ENCODE data around the gene NPHS1.
"Not testable (repeated sequence)": the region's sequence is repeated elsewhere in the genome, so short reads cannot be mapped to it uniquely, and the experiment has no call there.

NPHS1 gene

GRCh38 chr19:35852029-35852780 is at the start of gene NPHS1:
Gene NPHS1, minus strand, starts transcription at chr19:35852504. Its CDS starts 667 bp downstream, at chr19:35851837.
- no peak for DNase-seq (ENCODE audit: low spot score)

GRCh38 chr19:35901055-35901644 is 48.8 kb upstream of the NPHS1 start:
- peak; percentile 84 for DNase-seq (ENCODE audit: low spot score)

GRCh38 chr19:35899547-35900214 is 47.4 kb upstream of the NPHS1 start:
- peak; percentile 87 for DNase-seq (ENCODE audit: low spot score)

GRCh38 chr19:35898499-35898809 is 46.1 kb upstream of the NPHS1 start:
- DNase-seq (ENCODE audit: low spot score): no peak

- DNase-seq (ENCODE audit: low spot score): no peak
Measured at GRCh38 chr19:35897706-35898451, 45.6 kb upstream of the NPHS1 start.

GRCh38 chr19:35896643-35897040 is 44.3 kb upstream of the NPHS1 start:
- DNase-seq (ENCODE audit: low spot score): no peak

GRCh38 chr19:35895911-35896642 is 43.8 kb upstream of the NPHS1 start:
- DNase-seq (ENCODE audit: low spot score): no peak

GRCh38 chr19:35894342-35894741 is 42.0 kb upstream of the NPHS1 start:
- DNase-seq (ENCODE audit: low spot score): no peak

GRCh38 chr19:35891819-35892218 is 39.5 kb upstream of the NPHS1 start:
- DNase-seq (ENCODE audit: low spot score): not testable (repeated sequence)

- no peak for DNase-seq (ENCODE audit: low spot score)
Measured at GRCh38 chr19:35890113-35890650, 37.9 kb upstream of the NPHS1 start.

- no peak for DNase-seq (ENCODE audit: low spot score)
Measured at GRCh38 chr19:35889370-35890112, 37.2 kb upstream of the NPHS1 start.

GRCh38 chr19:35888398-35888797 is 36.1 kb upstream of the NPHS1 start:
- no peak for DNase-seq (ENCODE audit: low spot score)

GRCh38 chr19:35887197-35887596 is 34.9 kb upstream of the NPHS1 start:
- no peak for DNase-seq (ENCODE audit: low spot score)

GRCh38 chr19:35885904-35886303 is 33.6 kb upstream of the NPHS1 start:
- no peak for DNase-seq (ENCODE audit: low spot score)

GRCh38 chr19:35885225-35885738 is 33.0 kb upstream of the NPHS1 start:
- DNase-seq (ENCODE audit: low spot score): no peak

- DNase-seq (ENCODE audit: low spot score): no peak
Measured at GRCh38 chr19:35883882-35884281, 31.6 kb upstream of the NPHS1 start.

- DNase-seq (ENCODE audit: low spot score): peak; percentile 78
Measured at GRCh38 chr19:35882114-35882832, 30.0 kb upstream of the NPHS1 start.

GRCh38 chr19:35879770-35880317 is 27.5 kb upstream of the NPHS1 start:
- DNase-seq (ENCODE audit: low spot score): peak; percentile 90

- no peak for DNase-seq (ENCODE audit: low spot score)
Measured at GRCh38 chr19:35879068-35879467, 26.8 kb upstream of the NPHS1 start.
